Dermis lymphatic vessel endothelial cell (primary cell): ENCODE measurements around the gene CACNG7. TPM values are rescaled to one million over a fixed set of nuclear protein-coding genes. Genes with fewer than 3 reads are reported as not detected.

Experiments used
- total RNA-seq: library from RNA; depleted of rRNA; stranded (reverse); fragments of >200 nt; gene quantifications from 2 replicates; pipeline ENCODE4 v1.2.1, GENCODE V29; 2014

The CACNG7 gene
- total RNA-seq: not detected in 2 replicates

GRCh38 chr19:53908935-53909415 is at the start of gene CACNG7:
Gene CACNG7, plus strand, starts transcription at chr19:53909278. Its CDS starts 3,554 bp downstream, at chr19:53912832.

GRCh38 chr19:53867225-53868090 is 41.6 kb upstream of the CACNG7 start, which contains the start of gene MYADM:
Gene MYADM, plus strand, starts transcription at chr19:53867883. Its CDS starts 5,647 bp downstream, at chr19:53873530.

GRCh38 chr19:53881482-53882390 is 27.3 kb upstream of the CACNG7 start, which contains the start of gene PRKCG:
Gene PRKCG, plus strand, starts transcription at chr19:53882197. Its CDS starts 298 bp downstream, at chr19:53882495.

GRCh38 chr19:53962887-53963431 is 53.9 kb downstream of the CACNG7 start, which contains the start of gene CACNG8:
Gene CACNG8, plus strand, starts transcription at chr19:53962937.

GRCh38 chr19:53991224-53992113 is 82.4 kb downstream of the CACNG7 start, which contains the start of gene CACNG6:
Gene CACNG6, plus strand, starts transcription at chr19:53991637. Its CDS starts 1,241 bp downstream, at chr19:53992878.

Other genes starting within 250 kb of the CACNG7 start
- gene NLRP12, start 85.0 kb upstream of the CACNG7 start, total RNA-seq: 0.22 and 0.43 TPM in 2 replicates
- 6.0 and 11.6 TPM in 2 replicates for gene MYADM, start 41.4 kb upstream of the CACNG7 start, total RNA-seq
- gene PRKCG, start 27.1 kb upstream of the CACNG7 start, total RNA-seq: not detected in 2 replicates
- under 0.01 and 0.17 TPM in 2 replicates for gene CACNG8, start 53.7 kb downstream of the CACNG7 start, total RNA-seq
- gene CACNG6, start 82.4 kb downstream of the CACNG7 start, total RNA-seq: 0.54 and 0.69 TPM in 2 replicates
- not detected in 2 replicates for gene VSTM1, start 154.6 kb downstream of the CACNG7 start, total RNA-seq
- not detected in 2 replicates for gene TARM1, start 172.1 kb downstream of the CACNG7 start, total RNA-seq
- gene OSCAR, start 191.5 kb downstream of the CACNG7 start, total RNA-seq: not detected in 2 replicates
- 14.5 and 18.1 TPM in 2 replicates for gene NDUFA3, start 193.6 kb downstream of the CACNG7 start, total RNA-seq
- gene TFPT, start 206.4 kb downstream of the CACNG7 start, total RNA-seq: 18.8 and 21.1 TPM in 2 replicates
- gene PRPF31, start 206.5 kb downstream of the CACNG7 start, total RNA-seq: 48.8 and 54.8 TPM in 2 replicates
- 5.7 and 9.2 TPM in 2 replicates for gene CNOT3, start 228.5 kb downstream of the CACNG7 start, total RNA-seq